Stimulated activated CD8-positive, alpha-beta memory T cell treated with anti-CD3 and anti-CD28 coated beads, Interleukin-7, amount 100 ng/mL, for 24 hours (primary cell): ENCODE data around the gene ITLN2.
"Not testable (repeated sequence)": the region's sequence is repeated elsewhere in the genome, so short reads cannot be mapped to it uniquely, and the experiment has no call there.

Source experiments
- DNase-seq: peaks from one replicate; pipeline ENCODE4 v3.0.0-alpha.2; 2020; ENCODE audit warnings: low read depth

Gene ITLN2

GRCh38 chr1:160952129-160952510 lies 2.5 kb downstream of the ITLN2 start:
- DNase-seq, result no peak

GRCh38 chr1:160951443-160952128 lies 3.0 kb downstream of the ITLN2 start:
- DNase-seq, result peak; percentile 42

- DNase-seq, result no peak
Measured at GRCh38 chr1:160950657-160951056, 4.0 kb downstream of the ITLN2 start.

GRCh38 chr1:160949881-160950280 lies 4.7 kb downstream of the ITLN2 start:
- no peak for DNase-seq

- DNase-seq, result not testable (repeated sequence)
Measured at GRCh38 chr1:160949216-160949880, 5.3 kb downstream of the ITLN2 start.

GRCh38 chr1:160947174-160947759 lies 7.3 kb downstream of the ITLN2 start:
- not testable (repeated sequence) for DNase-seq

GRCh38 chr1:160945881-160946280 lies 8.7 kb downstream of the ITLN2 start:
- DNase-seq, result not testable (repeated sequence)

GRCh38 chr1:160945079-160945478 lies 9.5 kb downstream of the ITLN2 start:
- no peak for DNase-seq

- no peak for DNase-seq
Measured at GRCh38 chr1:160942926-160943325, 11.7 kb downstream of the ITLN2 start.

GRCh38 chr1:160936666-160937065 lies 17.9 kb downstream of the ITLN2 start:
- not testable (repeated sequence) for DNase-seq

GRCh38 chr1:160935527-160936258 lies 18.9 kb downstream of the ITLN2 start:
- DNase-seq, result no peak

- DNase-seq, result not testable (repeated sequence)
Measured at GRCh38 chr1:160933305-160933704, 21.3 kb downstream of the ITLN2 start.

GRCh38 chr1:160925652-160926244 lies 28.9 kb downstream of the ITLN2 start:
- no peak for DNase-seq

- DNase-seq, result no peak
Measured at GRCh38 chr1:160924791-160925651, 29.6 kb downstream of the ITLN2 start.

GRCh38 chr1:160916666-160917065 lies 37.9 kb downstream of the ITLN2 start:
- DNase-seq, result no peak

GRCh38 chr1:160913229-160913628 lies 41.4 kb downstream of the ITLN2 start:
- not testable (repeated sequence) for DNase-seq

GRCh38 chr1:160911925-160912324 lies 42.7 kb downstream of the ITLN2 start:
- no peak for DNase-seq

GRCh38 chr1:160911441-160911840 lies 43.2 kb downstream of the ITLN2 start:
- DNase-seq, result no peak

GRCh38 chr1:160910170-160910750 lies 44.3 kb downstream of the ITLN2 start:
- DNase-seq, result no peak

- no peak for DNase-seq
Measured at GRCh38 chr1:160907976-160908375, 46.6 kb downstream of the ITLN2 start.

GRCh38 chr1:160905617-160905989 lies 49.0 kb downstream of the ITLN2 start:
- DNase-seq, result no peak
